GM18868 (cell line): ENCODE results near the gene FARP1.

ENCODE experiments used
- ATAC-seq: cut with Tn5 transposase; IDR thresholded peaks from one replicate; pipeline ENCODE4 v1.9.1; 2021; ENCODE audit warnings: mild to moderate bottlenecking, moderate library complexity; ENCODE audit not compliant: unreplicated experiment

The FARP1 gene

DNA sequence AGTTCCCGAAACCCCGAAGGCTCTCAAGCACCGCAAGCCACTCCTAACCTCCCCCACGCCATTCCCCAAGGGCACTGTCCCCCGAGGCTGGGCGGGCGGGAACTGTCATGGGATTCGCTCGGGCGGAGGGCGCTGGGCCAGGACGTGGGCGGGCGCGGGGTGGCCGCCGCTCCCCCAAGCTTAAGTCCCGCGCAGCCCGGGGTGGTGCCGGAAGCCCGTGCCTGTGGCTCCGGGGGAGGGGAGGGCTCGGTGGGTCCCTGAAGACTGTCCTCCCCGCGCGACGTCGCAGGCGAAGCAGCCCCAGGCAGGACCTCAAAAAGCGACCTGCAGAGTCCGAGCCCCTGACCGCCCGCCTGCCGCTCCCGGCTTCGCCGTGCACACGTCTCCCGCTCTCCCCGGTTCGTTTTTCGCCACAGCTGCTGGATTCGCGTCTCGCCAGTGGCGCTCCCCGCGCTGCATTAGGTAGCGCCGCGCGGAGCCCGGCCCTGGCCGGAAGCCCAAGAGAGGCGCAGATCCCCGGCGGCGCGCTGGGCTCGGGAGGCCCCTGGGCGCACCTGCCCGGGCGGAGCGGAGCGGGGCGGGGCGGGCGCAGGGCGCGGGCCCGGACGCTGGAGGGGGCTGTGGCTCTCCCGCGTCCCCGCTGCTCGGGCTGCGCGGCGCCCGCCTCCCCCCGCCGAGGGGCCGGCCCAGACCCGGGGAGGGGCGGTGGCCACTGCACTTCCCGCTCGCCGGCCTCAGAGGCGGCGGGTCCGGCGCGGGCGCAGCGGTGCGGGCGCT, at the start of gene FARP1:
FARP1 (plus strand) TSS at position 715 of the 777 bp plus-strand sequence. CDS start 70,149 bp downstream, outside the sequence.
- ATAC-seq, result peak; percentile 85

DNA sequence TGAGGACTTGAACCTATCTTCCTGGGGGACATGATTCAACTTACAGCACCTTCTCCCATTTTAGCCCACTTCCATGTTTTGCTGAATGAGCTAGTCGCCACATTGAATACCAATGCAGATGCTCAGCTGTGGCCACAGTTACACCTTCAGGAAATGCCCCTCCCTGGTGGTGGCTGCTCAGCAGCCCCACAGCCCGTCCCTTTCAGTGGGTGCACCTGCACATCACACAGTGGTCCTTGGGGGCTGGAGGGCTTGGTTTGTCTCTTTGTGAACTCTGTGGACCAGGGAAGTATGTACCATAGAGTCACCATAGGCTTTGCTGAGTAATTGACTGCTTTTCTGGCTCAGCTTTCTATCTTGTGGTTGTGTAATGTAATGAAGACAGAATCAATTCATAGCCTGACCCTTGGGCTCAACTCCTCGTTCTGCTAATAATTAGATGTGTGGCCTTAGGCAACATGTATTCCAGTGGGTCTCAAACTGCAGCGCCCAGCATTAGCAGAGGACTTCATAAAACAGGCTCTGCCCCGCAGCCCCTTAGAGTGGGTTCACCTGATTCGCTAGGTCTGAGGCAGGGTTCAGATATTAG, 48.1 kb upstream of the FARP1 start:
- ATAC-seq, result no peak

DNA sequence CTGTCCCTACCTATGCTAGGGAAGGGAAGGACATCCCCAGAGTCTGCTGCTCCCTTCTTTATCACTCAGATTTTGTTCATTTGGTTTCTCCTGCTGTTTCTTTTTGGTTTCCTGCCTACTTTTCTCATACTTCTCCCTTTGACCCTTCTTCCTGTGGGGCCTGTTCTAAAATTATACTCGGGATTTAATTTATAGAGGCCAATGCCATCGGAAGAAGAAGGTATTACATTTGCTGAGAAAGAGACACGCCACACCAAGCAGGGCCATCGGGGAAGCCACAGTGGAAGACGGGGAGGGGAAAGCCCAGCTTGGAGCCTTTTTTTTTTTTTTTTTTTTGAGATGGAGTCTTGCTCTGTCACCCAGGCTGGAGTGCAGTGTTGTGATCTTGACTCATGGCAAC, 46.8 kb upstream of the FARP1 start:
- ATAC-seq, result no peak

DNA sequence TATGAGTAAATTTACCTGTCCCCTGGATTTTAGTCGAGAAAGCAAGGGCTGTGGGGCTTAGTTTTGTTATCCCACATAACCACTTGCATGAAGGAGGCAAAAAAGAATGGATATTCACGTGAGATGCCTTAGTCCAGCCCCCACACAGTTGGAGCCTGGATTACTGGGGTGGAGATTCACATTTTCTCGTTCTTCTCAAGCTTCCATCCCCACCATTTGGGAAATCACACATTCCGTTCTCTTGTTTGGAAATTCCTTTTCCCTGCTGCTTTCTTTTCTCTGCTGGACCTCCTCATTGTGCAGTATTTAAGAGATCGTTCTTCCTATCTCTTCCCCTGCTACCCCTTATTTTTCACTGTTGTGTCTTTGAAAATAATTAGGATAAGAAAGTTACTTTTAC, 45.1 kb upstream of the FARP1 start:
- no peak for ATAC-seq

- no peak for ATAC-seq
Observed at GRCh38 chr13:98098516-98098915, 44.4 kb upstream of the FARP1 start.

GRCh38 chr13:98099627-98100026, 43.3 kb upstream of the FARP1 start:
- no peak for ATAC-seq

GRCh38 chr13:98100481-98100880, 42.4 kb upstream of the FARP1 start:
- no peak for ATAC-seq

DNA sequence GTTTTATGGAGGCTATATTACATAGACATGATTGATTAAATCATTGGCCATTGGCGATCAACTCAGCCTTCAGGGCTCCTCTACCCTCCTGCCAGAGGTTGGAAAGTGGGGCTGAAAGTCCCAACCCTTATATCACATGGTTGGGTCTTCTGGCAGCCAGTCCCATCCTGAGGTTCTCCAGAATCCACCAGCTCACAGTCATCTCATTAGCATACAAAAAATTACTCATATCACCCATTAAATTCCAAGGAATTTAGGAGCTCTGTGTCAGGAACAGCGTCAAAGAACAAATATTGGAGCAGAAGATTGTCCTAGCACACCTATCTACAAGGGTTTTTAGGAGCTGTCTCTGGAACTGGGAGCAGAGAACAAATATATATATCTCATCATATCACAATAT, 39.4 kb upstream of the FARP1 start:
- ATAC-seq, result no peak

DNA sequence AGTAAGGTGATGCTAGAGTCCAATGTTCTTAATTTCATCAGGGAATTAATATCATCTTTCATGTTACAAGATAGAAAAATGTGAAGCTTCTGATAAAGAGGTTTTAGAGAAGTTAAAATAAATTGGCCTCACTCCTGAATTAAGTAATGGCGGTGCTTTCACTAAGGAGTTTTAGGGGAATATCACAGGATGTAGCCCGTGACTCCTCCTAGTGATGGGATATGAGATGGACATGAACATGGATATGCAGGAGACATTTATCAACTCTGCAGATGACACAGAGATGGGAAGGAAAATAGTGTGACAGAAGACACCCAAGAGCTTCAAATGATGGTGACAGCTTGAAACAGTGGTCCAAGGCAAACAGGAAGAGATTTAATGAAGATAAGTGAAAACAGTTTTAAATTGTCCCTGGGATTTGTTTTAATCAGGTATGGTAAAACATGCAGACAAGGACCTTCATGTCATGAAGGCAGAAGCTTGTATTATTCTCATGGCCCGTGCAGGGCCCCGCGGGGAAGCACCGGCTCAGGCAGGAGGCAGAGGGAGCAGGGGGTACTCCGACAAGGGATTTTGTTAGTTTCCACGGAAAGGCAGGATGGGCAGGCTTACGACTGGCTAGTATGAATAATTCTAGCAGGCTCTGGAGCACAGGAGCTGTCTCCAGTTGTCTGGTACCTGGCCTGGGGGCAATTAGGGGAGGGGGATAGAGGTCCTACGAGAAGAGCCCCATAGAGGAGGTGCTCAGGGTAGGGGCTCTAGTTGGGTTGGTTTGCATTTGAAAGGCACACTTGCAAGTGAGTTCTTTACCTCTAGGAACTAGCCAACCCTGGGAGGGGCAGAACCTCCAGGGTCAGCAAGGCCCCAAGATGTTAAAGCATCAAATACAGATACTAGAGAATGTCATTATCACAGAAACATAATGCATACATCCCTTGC, 38.7 kb upstream of the FARP1 start:
- no peak for ATAC-seq

DNA sequence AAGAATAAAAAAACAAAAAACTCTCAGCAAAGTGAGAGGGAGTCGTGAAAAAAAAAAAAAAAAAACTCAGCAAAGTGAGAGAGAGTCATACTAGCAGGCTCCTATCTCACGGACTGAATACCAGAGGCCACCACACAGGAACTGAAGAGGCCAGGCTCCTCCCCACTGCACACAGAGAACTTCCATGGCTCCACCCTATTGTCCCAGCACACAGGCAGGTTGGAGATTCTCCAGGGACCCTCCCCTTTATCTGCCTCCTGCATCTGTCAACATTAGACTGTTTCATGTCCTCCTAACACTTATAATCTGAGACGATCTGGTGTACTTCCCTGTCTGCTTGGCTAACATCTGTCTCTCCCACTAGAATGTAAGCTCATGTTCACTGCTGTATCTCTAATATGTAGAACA, 37.0 kb upstream of the FARP1 start:
- no peak for ATAC-seq

GRCh38 chr13:98108341-98108740, 34.6 kb upstream of the FARP1 start:
- no peak for ATAC-seq

GRCh38 chr13:98109226-98109853, 33.6 kb upstream of the FARP1 start:
- ATAC-seq, result no peak

- no peak for ATAC-seq
Observed at GRCh38 chr13:98110749-98111148, 32.1 kb upstream of the FARP1 start.

DNA sequence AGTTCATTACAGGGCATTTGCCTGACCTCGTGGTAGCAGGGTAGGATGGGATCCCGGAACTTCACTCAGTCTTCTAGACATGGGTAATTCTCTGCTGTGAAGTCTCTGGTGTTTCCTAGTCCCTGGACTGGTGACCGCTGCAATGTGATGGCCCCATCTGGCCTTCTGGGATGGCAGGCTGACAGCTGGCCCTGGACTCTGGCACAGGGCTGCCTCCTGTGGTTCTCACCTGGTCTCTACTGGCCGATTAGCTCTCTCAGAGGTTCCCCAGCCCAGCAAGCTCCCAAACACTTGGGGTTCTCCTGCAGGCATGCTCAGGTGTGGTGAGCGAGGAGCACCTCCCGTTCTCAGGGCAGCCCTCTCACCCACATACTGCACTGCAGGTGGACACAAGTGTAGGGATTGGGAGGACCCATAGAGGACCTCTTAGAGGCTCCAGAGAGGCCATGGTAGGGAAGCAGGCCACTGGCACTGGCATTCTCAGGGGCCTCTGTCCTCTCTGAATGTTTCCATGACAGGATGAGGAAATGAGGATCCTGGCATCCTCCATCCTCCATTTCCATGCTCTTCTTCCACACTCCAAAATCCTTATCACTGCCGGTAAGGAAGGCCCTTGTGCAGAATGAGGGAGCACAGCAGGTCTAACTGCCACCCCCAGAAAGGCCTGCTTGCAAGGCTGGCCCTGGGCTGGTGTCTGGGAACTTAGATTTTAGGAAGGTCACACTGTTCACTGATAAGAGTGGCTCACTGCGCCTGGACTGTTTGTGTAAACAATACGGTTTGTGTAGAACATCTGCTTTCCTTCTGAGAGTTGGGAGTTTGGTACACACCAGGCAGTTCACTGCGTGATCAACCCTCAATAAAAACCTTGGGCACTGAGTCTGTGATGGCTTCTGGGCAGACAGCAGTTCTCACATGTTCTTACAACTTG, 31.5 kb upstream of the FARP1 start:
- ATAC-seq, result no peak

- ATAC-seq, result no peak
Observed at GRCh38 chr13:98112456-98112855, 30.4 kb upstream of the FARP1 start.

DNA sequence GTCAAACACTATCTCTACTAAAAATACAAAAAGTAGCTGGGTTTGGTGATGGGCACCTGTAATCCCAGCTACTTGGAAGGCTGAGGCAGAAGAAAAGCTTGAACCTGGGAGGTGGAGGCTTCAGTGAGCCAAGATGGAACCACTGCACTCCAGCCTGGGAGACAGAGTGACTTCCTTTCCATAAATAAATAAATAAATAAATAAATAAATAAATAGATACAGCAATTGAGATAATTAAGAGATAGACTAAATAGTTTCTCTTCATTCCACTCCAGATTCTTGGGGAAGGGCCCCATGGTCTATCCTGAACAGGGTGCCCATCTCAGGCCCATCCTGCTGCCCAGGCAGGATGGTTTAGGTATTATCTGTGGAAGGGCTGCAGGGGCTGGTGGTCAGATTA, 24.0 kb upstream of the FARP1 start:
- no peak for ATAC-seq

GRCh38 chr13:98123176-98123575, 19.7 kb upstream of the FARP1 start:
- ATAC-seq, result no peak

DNA sequence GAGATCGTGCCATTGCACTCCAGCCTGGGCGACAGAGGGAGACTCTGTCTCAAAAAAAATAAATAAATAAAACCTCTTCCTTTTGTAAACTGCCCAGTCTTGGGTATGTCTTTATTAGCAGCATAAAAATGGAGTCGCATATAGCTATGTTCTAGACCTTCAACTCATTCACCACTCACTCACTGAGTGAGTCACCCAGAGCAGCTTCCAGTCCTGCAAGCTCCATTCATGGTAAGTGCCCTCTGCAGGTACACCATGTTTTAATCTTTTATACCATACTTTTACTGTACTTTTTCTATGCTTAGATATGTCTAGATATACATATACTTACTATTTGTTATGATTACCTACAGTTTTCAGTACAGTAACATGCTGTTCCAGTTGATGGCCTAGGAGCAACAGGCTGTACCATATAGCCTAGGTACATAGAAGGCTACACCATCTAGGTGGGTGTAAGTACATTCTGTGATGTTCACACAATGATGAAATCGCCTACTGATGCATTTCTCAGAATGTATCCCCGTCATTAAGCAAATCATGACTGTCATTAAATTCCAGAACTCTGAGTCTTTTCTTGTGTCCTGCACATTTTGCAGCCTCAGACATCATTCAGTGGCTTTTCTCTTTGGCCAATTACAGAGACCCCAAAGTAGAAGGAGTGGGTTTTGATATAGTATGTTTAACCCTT, 13.7 kb upstream of the FARP1 start:
- no peak for ATAC-seq

GRCh38 chr13:98133946-98134345, 8.9 kb upstream of the FARP1 start:
- ATAC-seq, result peak; percentile 99
